PFSK-1 (cell line): ENCODE results near the gene RIMOC1.

Experiments used
- FOXP2 ChIP-seq: optimal IDR thresholded peaks from 2 replicates; pipeline ENCODE3; 2011; ENCODE audit warnings: borderline replicate concordance, control low read depth, inconsistent platforms; ENCODE audit not compliant: insufficient read depth; ENCODE audit errors: extremely low read length, extremely low read depth
- POLR2AphosphoS5 ChIP-seq: IDR thresholded peaks from 2 replicates; pipeline ENCODE4 v1.6.1; 2012; ENCODE audit warnings: low read depth, mild to moderate bottlenecking, control low read depth, low read length, moderate library complexity
- SIN3A ChIP-seq: IDR thresholded peaks from 2 replicates; pipeline ENCODE4 v1.6.1; 2012; ENCODE audit warnings: mild to moderate bottlenecking, low read length, moderate library complexity, borderline replicate concordance; ENCODE audit not compliant: insufficient read depth
- TAF1 ChIP-seq: IDR thresholded peaks from 2 replicates; pipeline ENCODE4 v1.6.1; 2012; ENCODE audit warnings: low read length, control low read depth, borderline replicate concordance; ENCODE audit not compliant: insufficient read depth
- TF ChIP-seq, protein P1 (sequence below), 2 experiments: IDR thresholded peaks; 2 replicates each; pipeline versions ENCODE4 v1.6.1 to v1.8.0; 2011 to 2012; ENCODE audit warnings: low read depth in 2 of 2, low read length in 2 of 2, control low read depth in 1 of 2, inconsistent platforms in 1 of 2, mild to moderate bottlenecking in 1 of 2, moderate library complexity in 1 of 2; ENCODE audit not compliant: insufficient read depth in 1 of 2

RIMOC1 gene

GRCh38 chr5:41925555-41925951 is 21.4 kb downstream of the RIMOC1 start:
- TF ChIP-seq POLR2AphosphoS5 (no peak), TAF1 (no peak), FOXP2 (no peak), SIN3A (no peak)
- TF ChIP-seq, protein P1, sequence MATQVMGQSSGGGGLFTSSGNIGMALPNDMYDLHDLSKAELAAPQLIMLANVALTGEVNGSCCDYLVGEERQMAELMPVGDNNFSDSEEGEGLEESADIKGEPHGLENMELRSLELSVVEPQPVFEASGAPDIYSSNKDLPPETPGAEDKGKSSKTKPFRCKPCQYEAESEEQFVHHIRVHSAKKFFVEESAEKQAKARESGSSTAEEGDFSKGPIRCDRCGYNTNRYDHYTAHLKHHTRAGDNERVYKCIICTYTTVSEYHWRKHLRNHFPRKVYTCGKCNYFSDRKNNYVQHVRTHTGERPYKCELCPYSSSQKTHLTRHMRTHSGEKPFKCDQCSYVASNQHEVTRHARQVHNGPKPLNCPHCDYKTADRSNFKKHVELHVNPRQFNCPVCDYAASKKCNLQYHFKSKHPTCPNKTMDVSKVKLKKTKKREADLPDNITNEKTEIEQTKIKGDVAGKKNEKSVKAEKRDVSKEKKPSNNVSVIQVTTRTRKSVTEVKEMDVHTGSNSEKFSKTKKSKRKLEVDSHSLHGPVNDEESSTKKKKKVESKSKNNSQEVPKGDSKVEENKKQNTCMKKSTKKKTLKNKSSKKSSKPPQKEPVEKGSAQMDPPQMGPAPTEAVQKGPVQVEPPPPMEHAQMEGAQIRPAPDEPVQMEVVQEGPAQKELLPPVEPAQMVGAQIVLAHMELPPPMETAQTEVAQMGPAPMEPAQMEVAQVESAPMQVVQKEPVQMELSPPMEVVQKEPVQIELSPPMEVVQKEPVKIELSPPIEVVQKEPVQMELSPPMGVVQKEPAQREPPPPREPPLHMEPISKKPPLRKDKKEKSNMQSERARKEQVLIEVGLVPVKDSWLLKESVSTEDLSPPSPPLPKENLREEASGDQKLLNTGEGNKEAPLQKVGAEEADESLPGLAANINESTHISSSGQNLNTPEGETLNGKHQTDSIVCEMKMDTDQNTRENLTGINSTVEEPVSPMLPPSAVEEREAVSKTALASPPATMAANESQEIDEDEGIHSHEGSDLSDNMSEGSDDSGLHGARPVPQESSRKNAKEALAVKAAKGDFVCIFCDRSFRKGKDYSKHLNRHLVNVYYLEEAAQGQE (IDR thresholded peaks at IDR 0.05; ENCODE audit: insufficient read depth in 1 of 2, low read depth in 2 of 2, low read length in 2 of 2), result no peak

GRCh38 chr5:41927604-41928003 is 23.5 kb downstream of the RIMOC1 start:
- TF ChIP-seq FOXP2, result no peak
- TF ChIP-seq TAF1, result no peak
- TF ChIP-seq, protein P1 (IDR thresholded peaks at IDR 0.05; ENCODE audit: insufficient read depth in 1 of 2, low read depth in 2 of 2, low read length in 2 of 2), result no peak
- no peak for TF ChIP-seq POLR2AphosphoS5
- no peak for TF ChIP-seq SIN3A

- TF ChIP-seq TAF1 (no peak), SIN3A (no peak), POLR2AphosphoS5 (no peak), FOXP2 (no peak)
- TF ChIP-seq, protein P1 (IDR thresholded peaks at IDR 0.05; ENCODE audit: insufficient read depth in 1 of 2, low read depth in 2 of 2, low read length in 2 of 2), result no peak
Observed at GRCh38 chr5:41929035-41929434, 24.9 kb downstream of the RIMOC1 start.

- no peak for TF ChIP-seq SIN3A
- no peak for TF ChIP-seq TAF1
- no peak for TF ChIP-seq FOXP2
- no peak for TF ChIP-seq POLR2AphosphoS5
- TF ChIP-seq, protein P1 (IDR thresholded peaks at IDR 0.05; ENCODE audit: insufficient read depth in 1 of 2, low read depth in 2 of 2, low read length in 2 of 2), result no peak
Observed at GRCh38 chr5:41932770-41933169, 28.6 kb downstream of the RIMOC1 start.

- TF ChIP-seq SIN3A (no peak), TAF1 (no peak), FOXP2 (no peak), POLR2AphosphoS5 (no peak)
- TF ChIP-seq, protein P1 (IDR thresholded peaks at IDR 0.05; ENCODE audit: insufficient read depth in 1 of 2, low read depth in 2 of 2, low read length in 2 of 2), result no peak
Observed at GRCh38 chr5:41935544-41935943, 31.4 kb downstream of the RIMOC1 start.
